Breast epithelium (tissue), 4 donors: ENCODE measurements around the gene NCK2. TPM values are rescaled to one million over a fixed set of nuclear protein-coding genes. Genes with fewer than 3 reads are reported as not detected.

Experiments
- DNase-seq, 2 donors: peaks; one replicate each; pipeline ENCODE4 v3.0.0-alpha.2; 2019; ENCODE audit warnings: low spot score in 2 of 2
- H3K27ac ChIP-seq, 2 donors: fragments of 200-600 bp; sonication (generic) in 1 of 2; one replicate each; pipeline ENCODE4 v1.5.1; 2016 to 2019; ENCODE audit warnings: mild to moderate bottlenecking in 1 of 2
- H3K27me3 ChIP-seq, 2 donors: fragments of 200-600 bp; sonication (generic) in 1 of 2; one replicate each; pipeline versions ENCODE4 v1.5.1 to v1.6.0; 2017 to 2019; ENCODE audit warnings: control low read depth in 1 of 2, mild to moderate bottlenecking in 1 of 2
- H3K36me3 ChIP-seq: fragments of 200-600 bp; one replicate; pipeline ENCODE4 v1.5.1; 2019
- H3K4me1 ChIP-seq, 2 donors: fragments of 200-600 bp; sonication (generic); one replicate each; pipeline ENCODE4 v1.5.1; 2016 to 2019; ENCODE audit warnings: control low read depth in 1 of 2
- H3K4me3 ChIP-seq, 3 donors: fragments of 200-600 bp; sonication (generic); 1 replicate in 2 of 3; 2 replicates in 1 of 3; pipeline ENCODE4 v1.5.1; 2016 to 2019; ENCODE audit warnings: mild to moderate bottlenecking in 3 of 3, moderate library complexity in 2 of 3
- H3K9me3 ChIP-seq, 2 donors: fragments of 200-600 bp; sonication (generic) in 1 of 2; one replicate each; pipeline ENCODE4 v1.5.1; 2016 to 2019; ENCODE audit warnings: control low read depth in 1 of 2
- CTCF ChIP-seq, 3 donors: fragments of 450-650 bp; IDR thresholded peaks; one replicate each; pipeline ENCODE4 v1.5.1; 2016 to 2017; ENCODE audit warnings: antibody characterized with exemption in 3 of 3, mild to moderate bottlenecking in 3 of 3, moderate library complexity in 3 of 3
- POLR2A ChIP-seq: fragments of 450-650 bp; IDR thresholded peaks from one replicate; pipeline ENCODE4 v1.6.1; 2016; ENCODE audit warnings: antibody characterized with exemption, mild to moderate bottlenecking, moderate library complexity
- POLR2AphosphoS5 ChIP-seq, 3 donors: sonication (generic); formaldehyde crosslinking; IDR thresholded peaks; one replicate each; pipeline ENCODE4 v1.6.1; 2017; ENCODE audit warnings: antibody characterized with exemption in 3 of 3
- intact Hi-C: fragments of 100-400 bp; cut with DNase I; formaldehyde crosslinking; loops from one replicate; pipeline ENCODE4 v1.15.1; 2023; ENCODE audit warnings: low total_unique reads
- total RNA-seq, 3 donors: library from RNA; depleted of rRNA; stranded (reverse); fragments of >200 nt; gene quantifications; one replicate each; pipeline ENCODE4 v1.1.0, GENCODE V29; 2016

The NCK2 gene
- total RNA-seq, 3 donors from 2014 or later, result 42.0 to 54.3 (median 46.9) TPM

- Histone ChIP-seq H3K27me3 (no peaks in the 10 kb centered on the region), H3K4me1 (no peaks in the 10 kb centered on the region), H3K36me3 (no peaks in the 10 kb centered on the region), H3K27ac (no peak overlapping the region), H3K4me3 (no peak overlapping the region), H3K9me3 (no peaks in the 10 kb centered on the region)
- intact Hi-C loops, result no loop called here
- no peak for TF ChIP-seq CTCF (IDR thresholded peaks at IDR 0.05)
- TF ChIP-seq POLR2AphosphoS5 (IDR thresholded peaks at IDR 0.05), result no peak
- TF ChIP-seq POLR2A, result no peak
- DNase-seq, result no peak
Measured at GRCh38 chr2:105868060-105868459, 123.3 kb downstream of the NCK2 start.

GRCh38 chr2:105869341-105869740, 124.6 kb downstream of the NCK2 start:
- DNase-seq, result no peak
- intact Hi-C loops, result no loop called here
- H3K27ac ChIP-seq, result no peak overlapping the region
- TF ChIP-seq CTCF (IDR thresholded peaks at IDR 0.05) (no peak), POLR2A (no peak), POLR2AphosphoS5 (IDR thresholded peaks at IDR 0.05) (no peak)
- H3K4me3 ChIP-seq, result no peak overlapping the region
- no peaks in the 10 kb centered on the region for H3K9me3 ChIP-seq
- no peaks in the 10 kb centered on the region for H3K36me3 ChIP-seq
- H3K27me3 ChIP-seq, result no peaks in the 10 kb centered on the region
- H3K4me1 ChIP-seq, result no peaks in the 10 kb centered on the region

GRCh38 chr2:105870062-105870461, 125.3 kb downstream of the NCK2 start:
- no peaks in the 10 kb centered on the region for H3K27me3 ChIP-seq
- no peak for DNase-seq
- H3K4me3 ChIP-seq, result no peak overlapping the region
- intact Hi-C loops, result no loop called here
- H3K27ac ChIP-seq, result no peak overlapping the region
- H3K9me3 ChIP-seq, result no peaks in the 10 kb centered on the region
- H3K4me1 ChIP-seq, result no peaks in the 10 kb centered on the region
- H3K36me3 ChIP-seq, result no peaks in the 10 kb centered on the region
- TF ChIP-seq CTCF (IDR thresholded peaks at IDR 0.05) (no peak), POLR2AphosphoS5 (IDR thresholded peaks at IDR 0.05) (no peak), POLR2A (no peak)

- no peak for TF ChIP-seq POLR2AphosphoS5 (IDR thresholded peaks at IDR 0.05)
- TF ChIP-seq POLR2A, result no peak
- TF ChIP-seq CTCF (IDR thresholded peaks at IDR 0.05), result no peak
- H3K9me3 ChIP-seq, result no peaks in the 10 kb centered on the region
- no peaks in the 10 kb centered on the region for H3K4me1 ChIP-seq
- H3K27me3 ChIP-seq, result no peaks in the 10 kb centered on the region
- no peak overlapping the region for H3K4me3 ChIP-seq
- H3K36me3 ChIP-seq, result no peaks in the 10 kb centered on the region
- DNase-seq, result no peak
- intact Hi-C loops, result no loop called here
- no peak overlapping the region for H3K27ac ChIP-seq
Measured at GRCh38 chr2:105870858-105871257, 126.1 kb downstream of the NCK2 start.

GRCh38 chr2:105872142-105872728, 127.5 kb downstream of the NCK2 start:
- DNase-seq, result no peak
- H3K4me1 ChIP-seq, result no peaks in the 10 kb centered on the region
- H3K36me3 ChIP-seq, result no peaks in the 10 kb centered on the region
- intact Hi-C loops, result no loop called here
- no peak for TF ChIP-seq POLR2AphosphoS5 (IDR thresholded peaks at IDR 0.05)
- no peak for TF ChIP-seq CTCF (IDR thresholded peaks at IDR 0.05)
- no peak for TF ChIP-seq POLR2A
- H3K27ac ChIP-seq, result no peak overlapping the region
- no peaks in the 10 kb centered on the region for H3K9me3 ChIP-seq
- H3K27me3 ChIP-seq, result no peaks in the 10 kb centered on the region
- no peak overlapping the region for H3K4me3 ChIP-seq
